Endodermal cell (in vitro differentiated cells): Measurements from ENCODE around the gene MAP2K3. TPM values are rescaled to one million over a fixed set of nuclear protein-coding genes. Genes with fewer than 3 reads are reported as not detected.

Experiments used
- DNase-seq: peaks from one replicate; pipeline ENCODE4 v3.0.0-alpha.2; 2017
- H3K27ac ChIP-seq: 2 replicates; pipeline ENCODE4 v1.5.1; 2013; ENCODE audit warnings: mild to moderate bottlenecking, low read depth, low read length, moderate library complexity
- H3K27me3 ChIP-seq: 2 replicates; pipeline ENCODE4 v1.6.1; 2013; ENCODE audit warnings: mild to moderate bottlenecking, low read length, moderate library complexity; ENCODE audit not compliant: insufficient read depth, control insufficient read depth, poor library complexity, severe bottlenecking
- H3K36me3 ChIP-seq: 2 replicates; pipeline ENCODE4 v1.7.0; 2013; ENCODE audit warnings: mild to moderate bottlenecking, low read length, moderate library complexity; ENCODE audit not compliant: control insufficient read depth, insufficient read depth
- H3K4me1 ChIP-seq: one replicate; pipeline ENCODE4 v1.7.0; 2013; ENCODE audit warnings: low read length; ENCODE audit not compliant: control insufficient read depth, insufficient read depth
- H3K4me3 ChIP-seq: 2 replicates; pipeline ENCODE4 v1.5.1; 2013; ENCODE audit warnings: mild to moderate bottlenecking, low read length, moderate library complexity
- H3K9ac ChIP-seq: 2 replicates; pipeline ENCODE4 v1.6.1; 2013; ENCODE audit warnings: mild to moderate bottlenecking, low read length, moderate library complexity; ENCODE audit not compliant: poor library complexity, severe bottlenecking; ENCODE audit errors: extremely low read depth
- H3K9me3 ChIP-seq: 2 replicates; pipeline ENCODE4 v1.6.1; 2013; ENCODE audit warnings: mild to moderate bottlenecking, low read length, moderate library complexity; ENCODE audit not compliant: control insufficient read depth
- H3K27ac Mint-ChIP-seq: 2 replicates; pipeline ENCODE4 v1.8.0; 2020; ENCODE audit warnings: mixed read lengths
- H3K27me3 Mint-ChIP-seq: 2 replicates; pipeline ENCODE4 v1.8.0; 2021; ENCODE audit warnings: mild to moderate bottlenecking, mixed read lengths; ENCODE audit not compliant: insufficient read depth
- H3K36me3 Mint-ChIP-seq: 2 replicates; pipeline ENCODE4 v1.8.0; 2020; ENCODE audit warnings: low read depth, mixed read lengths
- H3K4me1 Mint-ChIP-seq: 2 replicates; pipeline ENCODE4 v1.8.0; 2020; ENCODE audit warnings: mixed read lengths
- H3K4me3 Mint-ChIP-seq: 2 replicates; pipeline ENCODE4 v1.8.0; 2020; ENCODE audit warnings: mild to moderate bottlenecking, moderate library complexity, mixed read lengths
- H3K9me3 Mint-ChIP-seq: 2 replicates; pipeline ENCODE4 v1.8.0; 2020; ENCODE audit warnings: mild to moderate bottlenecking, mixed read lengths
- WGBS, 2 experiments: methylation state at CpG; one replicate each; pipeline versions ENCODE4 v1.1.5 to v1.1.7; 2013; ENCODE audit warnings: missing lambda C conversion rate in 2 of 2, mixed read lengths in 1 of 2; ENCODE audit not compliant: insufficient coverage in 1 of 2, insufficient read length in 1 of 2; 5-methylcytosine and 5-hydroxymethylcytosine counted together
- total RNA-seq, 2 donors: library from RNA; stranded (reverse); fragmentation: NEBNext Ultra II Directional in 1 of 2; extraction: Animal tissue kit (Norgen Biotek cat#: 25700) in 1 of 2; gene quantifications; 2 replicates in 1 of 2; 3 replicates in 1 of 2; pipeline ENCODE4 v1.2.1, GENCODE V29; 2021
- TF ChIP-seq, protein P1 (sequence below): fragments of 200-600 bp; sonication (generic); conservative IDR thresholded peaks from 2 replicates; pipeline ENCODE4 v1.5.0; 2021; ENCODE audit warnings: antibody characterized with exemption, mild to moderate bottlenecking

MAP2K3 gene
- total RNA-seq, 2 donors from 2014 or later = 31.6 to 37.6 TPM

DNA sequence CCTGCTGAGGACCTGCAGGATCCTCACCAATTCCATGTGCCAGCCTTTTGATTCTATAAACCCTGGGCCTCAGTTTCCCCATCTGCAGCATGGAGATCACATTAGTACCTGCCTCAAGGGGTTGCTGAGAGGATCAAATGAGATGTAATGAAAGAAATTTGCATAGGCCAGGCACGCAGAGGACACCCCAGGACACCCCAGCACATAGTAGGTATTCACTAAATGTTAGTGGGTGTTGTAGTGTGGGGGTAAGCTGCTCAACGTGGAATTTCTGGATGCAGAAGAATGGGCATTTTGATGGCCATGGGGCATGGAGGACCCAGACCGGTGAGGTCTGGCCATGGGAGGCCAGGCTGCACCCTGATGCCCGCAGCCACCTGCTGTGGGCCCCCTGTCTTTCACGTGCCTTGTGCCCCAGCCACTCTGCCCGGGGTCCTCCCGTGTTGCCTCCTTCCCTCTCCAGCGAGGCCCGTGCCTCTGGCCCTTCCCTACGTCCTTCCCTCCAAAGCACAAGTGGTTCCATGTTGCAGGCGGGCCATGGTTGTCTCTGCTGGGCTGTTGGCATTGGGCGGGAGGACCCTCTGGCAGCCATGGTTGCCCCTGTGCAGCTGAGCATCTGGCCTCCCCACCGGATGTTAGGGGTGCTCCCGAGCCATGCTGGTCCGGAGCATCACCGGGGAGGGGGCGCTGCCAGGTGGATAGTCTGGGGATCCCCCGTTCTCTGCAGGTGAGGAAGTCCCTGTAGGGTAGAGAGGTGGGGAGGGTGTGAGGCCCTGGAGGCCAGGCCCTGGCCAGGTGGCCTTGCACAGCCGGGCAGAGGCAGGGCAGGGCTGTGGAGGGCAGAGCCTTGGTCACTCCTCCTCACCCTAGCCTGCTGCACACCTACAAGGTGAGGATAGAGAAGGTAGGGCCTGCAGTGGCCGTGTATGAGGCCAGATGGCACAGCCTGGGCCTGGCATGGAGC, 8.6 kb downstream of the MAP2K3 start:
- Histone ChIP-seq H3K27ac (no peak overlapping the region), H3K4me1 (no peaks in the 10 kb centered on the region), H3K9ac (no peak overlapping the region), H3K4me3 (no peak overlapping the region), H3K9me3 (no peaks in the 10 kb centered on the region), H3K27me3 (no peaks in the 10 kb centered on the region), H3K36me3 (no peaks in the 10 kb centered on the region)
- H3K27me3 Mint-ChIP-seq = no peaks in the 10 kb centered on the region
- no peak overlapping the region for H3K27ac Mint-ChIP-seq
- H3K4me1 Mint-ChIP-seq = no peaks in the 10 kb centered on the region
- TF ChIP-seq, protein P1, sequence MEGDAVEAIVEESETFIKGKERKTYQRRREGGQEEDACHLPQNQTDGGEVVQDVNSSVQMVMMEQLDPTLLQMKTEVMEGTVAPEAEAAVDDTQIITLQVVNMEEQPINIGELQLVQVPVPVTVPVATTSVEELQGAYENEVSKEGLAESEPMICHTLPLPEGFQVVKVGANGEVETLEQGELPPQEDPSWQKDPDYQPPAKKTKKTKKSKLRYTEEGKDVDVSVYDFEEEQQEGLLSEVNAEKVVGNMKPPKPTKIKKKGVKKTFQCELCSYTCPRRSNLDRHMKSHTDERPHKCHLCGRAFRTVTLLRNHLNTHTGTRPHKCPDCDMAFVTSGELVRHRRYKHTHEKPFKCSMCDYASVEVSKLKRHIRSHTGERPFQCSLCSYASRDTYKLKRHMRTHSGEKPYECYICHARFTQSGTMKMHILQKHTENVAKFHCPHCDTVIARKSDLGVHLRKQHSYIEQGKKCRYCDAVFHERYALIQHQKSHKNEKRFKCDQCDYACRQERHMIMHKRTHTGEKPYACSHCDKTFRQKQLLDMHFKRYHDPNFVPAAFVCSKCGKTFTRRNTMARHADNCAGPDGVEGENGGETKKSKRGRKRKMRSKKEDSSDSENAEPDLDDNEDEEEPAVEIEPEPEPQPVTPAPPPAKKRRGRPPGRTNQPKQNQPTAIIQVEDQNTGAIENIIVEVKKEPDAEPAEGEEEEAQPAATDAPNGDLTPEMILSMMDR = no peak
- no peak for DNase-seq
- H3K9me3 Mint-ChIP-seq = peaks cover 70% of the 10 kb centered on the region
- H3K4me3 Mint-ChIP-seq = no peak overlapping the region
- WGBS, 2 experiments = 71 to 81% methylated on average over 16 to 20 of the region's 20 CpGs
- peaks cover 6% of the 10 kb centered on the region for H3K36me3 Mint-ChIP-seq

DNA sequence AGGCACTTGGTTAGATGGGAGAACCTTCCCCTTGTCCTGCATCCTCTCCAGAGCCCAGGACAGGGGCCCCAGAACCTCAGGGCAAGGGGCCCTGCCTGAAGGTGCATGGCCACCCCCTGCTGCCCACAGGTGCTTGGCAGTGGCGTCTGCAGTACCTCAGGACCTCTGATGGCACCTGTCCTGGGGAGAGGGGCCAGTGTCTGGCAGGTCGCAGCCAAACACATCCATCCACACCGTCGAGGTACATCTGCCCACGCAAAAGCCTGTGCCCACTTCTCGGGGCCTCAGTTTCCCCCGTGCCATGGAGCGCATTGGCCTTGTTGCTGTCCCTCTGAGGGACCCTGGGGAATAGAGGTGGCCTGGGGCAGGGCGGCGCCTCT, 9.3 kb downstream of the MAP2K3 start:
- no peaks in the 10 kb centered on the region for H3K4me1 Mint-ChIP-seq
- peaks cover 77% of the 10 kb centered on the region for H3K9me3 Mint-ChIP-seq
- Histone ChIP-seq H3K4me1 (no peaks in the 10 kb centered on the region), H3K36me3 (peaks cover 5% of the 10 kb centered on the region), H3K4me3 (no peak overlapping the region), H3K9ac (no peak overlapping the region), H3K9me3 (no peaks in the 10 kb centered on the region), H3K27me3 (no peaks in the 10 kb centered on the region), H3K27ac (no peak overlapping the region)
- peaks cover 9% of the 10 kb centered on the region for H3K36me3 Mint-ChIP-seq
- no peak for DNase-seq
- no peaks in the 10 kb centered on the region for H3K27me3 Mint-ChIP-seq
- WGBS, 2 experiments = 57 to 83% methylated on average over 8 to 10 of the region's 10 CpGs
- TF ChIP-seq, protein P1 = no peak
- H3K27ac Mint-ChIP-seq = peak overlapping the region; percentile 25
- no peak overlapping the region for H3K4me3 Mint-ChIP-seq

DNA sequence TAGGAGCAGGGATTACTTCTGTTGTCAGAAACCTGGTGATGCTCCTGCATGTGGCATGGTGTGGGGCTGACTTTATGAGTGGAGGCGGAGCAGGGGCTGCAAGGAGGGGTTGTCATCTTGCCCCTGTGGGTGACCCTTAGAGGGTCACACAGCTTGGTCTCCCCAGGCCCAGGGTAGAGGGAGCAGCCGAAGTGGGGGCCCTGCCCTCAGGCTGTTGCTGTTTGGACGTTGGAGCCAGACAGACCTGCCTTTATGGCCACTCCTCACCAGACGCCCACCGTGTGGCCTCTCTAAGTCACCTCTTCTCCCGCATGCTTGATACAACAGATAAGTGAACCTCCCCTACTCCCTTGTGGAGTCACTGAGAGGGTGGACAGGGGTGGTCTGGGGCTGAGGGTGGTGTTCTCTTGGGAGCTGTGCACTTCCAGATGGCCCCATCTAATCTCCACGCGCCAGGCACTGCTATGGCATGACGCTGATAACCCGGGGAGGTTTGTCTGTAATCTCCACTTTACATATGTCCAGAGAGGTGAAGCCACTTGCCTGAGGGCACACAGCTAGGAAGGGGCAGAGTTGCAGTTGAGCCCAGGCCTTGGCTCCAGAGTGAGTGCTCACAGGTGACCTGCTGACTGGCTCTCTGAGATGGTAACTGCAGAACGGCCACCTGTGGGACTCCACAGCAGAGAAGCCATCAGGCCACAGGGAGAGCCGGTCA, 10.0 kb downstream of the MAP2K3 start:
- peaks cover 83% of the 10 kb centered on the region for H3K9me3 Mint-ChIP-seq
- peaks cover 15% of the 10 kb centered on the region for H3K36me3 Mint-ChIP-seq
- TF ChIP-seq, protein P1 = no peak
- H3K27ac Mint-ChIP-seq = peak overlapping the region; percentile 25
- no peaks in the 10 kb centered on the region for H3K27me3 Mint-ChIP-seq
- H3K4me3 ChIP-seq = no peak overlapping the region
- H3K27ac ChIP-seq = peak overlapping the region; percentile 30
- no peak overlapping the region for H3K4me3 Mint-ChIP-seq
- H3K9me3 ChIP-seq = no peaks in the 10 kb centered on the region
- no peak overlapping the region for H3K9ac ChIP-seq
- WGBS, 2 experiments = 68 to 72% methylated on average over 10 to 12 of the region's 12 CpGs
- H3K4me1 Mint-ChIP-seq = no peaks in the 10 kb centered on the region
- peaks cover 11% of the 10 kb centered on the region for H3K36me3 ChIP-seq
- no peaks in the 10 kb centered on the region for H3K4me1 ChIP-seq
- no peaks in the 10 kb centered on the region for H3K27me3 ChIP-seq
- no peak for DNase-seq
